Measurements from ENCODE around the gene MRPL58.

- TF ChIP-seq, protein P1, sequence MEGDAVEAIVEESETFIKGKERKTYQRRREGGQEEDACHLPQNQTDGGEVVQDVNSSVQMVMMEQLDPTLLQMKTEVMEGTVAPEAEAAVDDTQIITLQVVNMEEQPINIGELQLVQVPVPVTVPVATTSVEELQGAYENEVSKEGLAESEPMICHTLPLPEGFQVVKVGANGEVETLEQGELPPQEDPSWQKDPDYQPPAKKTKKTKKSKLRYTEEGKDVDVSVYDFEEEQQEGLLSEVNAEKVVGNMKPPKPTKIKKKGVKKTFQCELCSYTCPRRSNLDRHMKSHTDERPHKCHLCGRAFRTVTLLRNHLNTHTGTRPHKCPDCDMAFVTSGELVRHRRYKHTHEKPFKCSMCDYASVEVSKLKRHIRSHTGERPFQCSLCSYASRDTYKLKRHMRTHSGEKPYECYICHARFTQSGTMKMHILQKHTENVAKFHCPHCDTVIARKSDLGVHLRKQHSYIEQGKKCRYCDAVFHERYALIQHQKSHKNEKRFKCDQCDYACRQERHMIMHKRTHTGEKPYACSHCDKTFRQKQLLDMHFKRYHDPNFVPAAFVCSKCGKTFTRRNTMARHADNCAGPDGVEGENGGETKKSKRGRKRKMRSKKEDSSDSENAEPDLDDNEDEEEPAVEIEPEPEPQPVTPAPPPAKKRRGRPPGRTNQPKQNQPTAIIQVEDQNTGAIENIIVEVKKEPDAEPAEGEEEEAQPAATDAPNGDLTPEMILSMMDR (IDR thresholded peaks at IDR 0.05; ENCODE audit: poor library complexity) = no peak
- no peak for TF ChIP-seq EZH2 (IDR thresholded peaks at IDR 0.05; ENCODE audit: borderline replicate concordance)
Observed at GRCh38 chr17:75030161-75030560, 17.7 kb downstream of the MRPL58 start.
